ENCODE data around the gene C6orf89. TPM values are rescaled to one million over a fixed set of nuclear protein-coding genes. Genes with fewer than 3 reads are reported as not detected.

The C6orf89 gene
- polyA plus RNA-seq, 1 donor (not counting 4 experiments of a cell fraction or from before 2014, with no cell fraction given) = 29.0 TPM

GRCh38 chr6:36853325-36853724 lies 32.4 kb upstream of the C6orf89 start:
- no peak overlapping the region for H3K27ac ChIP-seq (ENCODE audit: control insufficient read depth, insufficient read depth, low read length)
- H2AFZ ChIP-seq (ENCODE audit: control insufficient read depth, low read length) = no peak overlapping the region
- peaks cover 7 to 16% of the 10 kb centered on the region in 2 experiments for H3K36me3 ChIP-seq (ENCODE audit: control insufficient read depth in 2 of 2, extremely low read depth in 1 of 2, insufficient read depth in 2 of 2, low read length in 2 of 2)
- dilution Hi-C loops (cut with MboI; ENCODE audit: extremely low pct_ligation_motif_present, low sequenced_read_pairs) = no loop called here
- H4K20me1 ChIP-seq (ENCODE audit: control insufficient read depth, extremely low read depth, insufficient read depth, low read length) = no peaks in the 10 kb centered on the region
- H3K27me3 ChIP-seq (ENCODE audit: control insufficient read depth, extremely low read depth, insufficient read depth, low read length) = no peaks in the 10 kb centered on the region
- DNase-seq (ENCODE audit: low read depth, low spot score) (no peak), FAIRE-seq (no peak)
- H3K79me2 ChIP-seq (ENCODE audit: control insufficient read depth, insufficient read depth, low read length) = peaks cover 5% of the 10 kb centered on the region
- TF ChIP-seq EZH2 (IDR thresholded peaks at IDR 0.05; ENCODE audit: low read length) = no peak
- no peak for TF ChIP-seq CTCF (optimal IDR thresholded peaks at IDR 0.05 in 1 of 3, IDR thresholded peaks at IDR 0.05 in 1 of 3, conservative IDR thresholded peaks at IDR 0.05 in 1 of 3; ENCODE audit: extremely low read depth in 1 of 3, insufficient read depth in 2 of 3, low read length in 3 of 3)
- H3K4me1 ChIP-seq (ENCODE audit: control insufficient read depth, extremely low read depth, insufficient read depth, low read length) = peaks cover 25% of the 10 kb centered on the region
- no peak overlapping the region for H3K4me2 ChIP-seq (ENCODE audit: control insufficient read depth, extremely low read depth, insufficient read depth, low read depth, low read length)
- H3K9me1 ChIP-seq (ENCODE audit: control insufficient read depth, extremely low read depth, insufficient read depth, low read length) = no peaks in the 10 kb centered on the region
- no peak overlapping the region for H3K4me3 ChIP-seq (ENCODE audit: control insufficient read depth in 2 of 3, extremely low read depth in 1 of 3, insufficient read depth in 2 of 3, low read depth in 1 of 3, low read length in 3 of 3)
- H3K9me3 ChIP-seq (ENCODE audit: control insufficient read depth, low read depth, low read length) = no peaks in the 10 kb centered on the region
- no peak overlapping the region for H3K9ac ChIP-seq (ENCODE audit: control insufficient read depth, extremely low read depth, insufficient read depth, low read length)

GRCh38 chr6:36855750-36856149 lies 30.0 kb upstream of the C6orf89 start:
- Histone ChIP-seq H3K9me1 (ENCODE audit: control insufficient read depth, extremely low read depth, insufficient read depth, low read length) (no peaks in the 10 kb centered on the region), H3K27ac (ENCODE audit: control insufficient read depth, insufficient read depth, low read length) (no peak overlapping the region), H3K27me3 (ENCODE audit: control insufficient read depth, extremely low read depth, insufficient read depth, low read length) (no peaks in the 10 kb centered on the region), H2AFZ (ENCODE audit: control insufficient read depth, low read length) (no peak overlapping the region), H3K36me3 (ENCODE audit: control insufficient read depth in 2 of 2, extremely low read depth in 1 of 2, insufficient read depth in 2 of 2, low read length in 2 of 2) (peaks cover 7 to 19% of the 10 kb centered on the region in 2 experiments), H3K4me3 (ENCODE audit: control insufficient read depth in 2 of 3, extremely low read depth in 1 of 3, insufficient read depth in 2 of 3, low read depth in 1 of 3, low read length in 3 of 3) (no peak overlapping the region), H4K20me1 (ENCODE audit: control insufficient read depth, extremely low read depth, insufficient read depth, low read length) (no peaks in the 10 kb centered on the region), H3K9ac (ENCODE audit: control insufficient read depth, extremely low read depth, insufficient read depth, low read length) (no peak overlapping the region), H3K4me2 (ENCODE audit: control insufficient read depth, extremely low read depth, insufficient read depth, low read depth, low read length) (no peak overlapping the region), H3K9me3 (ENCODE audit: control insufficient read depth, low read depth, low read length) (no peaks in the 10 kb centered on the region), H3K4me1 (ENCODE audit: control insufficient read depth, extremely low read depth, insufficient read depth, low read length) (peaks cover 12% of the 10 kb centered on the region), H3K79me2 (ENCODE audit: control insufficient read depth, insufficient read depth, low read length) (peaks cover 11% of the 10 kb centered on the region)
- dilution Hi-C loops (cut with MboI; ENCODE audit: extremely low pct_ligation_motif_present, low sequenced_read_pairs) = no loop called here
- no peak for FAIRE-seq
- TF ChIP-seq EZH2 (IDR thresholded peaks at IDR 0.05; ENCODE audit: low read length) (no peak), CTCF (optimal IDR thresholded peaks at IDR 0.05 in 1 of 3, IDR thresholded peaks at IDR 0.05 in 1 of 3, conservative IDR thresholded peaks at IDR 0.05 in 1 of 3; ENCODE audit: extremely low read depth in 1 of 3, insufficient read depth in 2 of 3, low read length in 3 of 3) (no peak)
- DNase-seq (ENCODE audit: low read depth, low spot score) = no peak

Measured in keratinocyte (primary cell).